Activated CD8-positive, alpha-beta memory T cell treated with anti-CD3 and anti-CD28 coated beads, Interleukin-2, amount 50 U/mL, for 1 hour (primary cell): ENCODE data around the gene FAM114A1.

Source experiments
- DNase-seq: peaks from one replicate; pipeline ENCODE4 v3.0.0-alpha.2; 2020; ENCODE audit errors: extremely low read depth

Gene FAM114A1

DNA sequence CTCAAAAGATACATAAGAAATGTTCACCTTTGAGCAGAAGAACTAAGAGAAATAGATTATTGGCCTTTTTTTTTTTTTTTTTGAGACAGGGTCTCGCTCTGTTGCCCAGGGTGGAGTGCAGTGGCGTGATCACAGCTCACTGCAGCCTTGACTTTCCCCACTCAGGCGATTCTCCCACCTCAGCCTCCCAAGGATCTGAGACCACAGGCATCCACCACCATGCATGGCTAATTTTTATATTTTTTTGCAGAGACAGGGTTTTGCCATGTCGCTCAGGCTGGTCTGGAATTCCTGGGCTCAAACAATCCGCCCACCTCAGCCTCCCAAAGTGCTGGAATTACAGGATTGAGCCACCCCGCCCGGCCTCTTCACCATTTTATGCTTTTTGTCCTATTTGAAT, 8.1 kb upstream of the FAM114A1 start:
- DNase-seq: no peak

DNA sequence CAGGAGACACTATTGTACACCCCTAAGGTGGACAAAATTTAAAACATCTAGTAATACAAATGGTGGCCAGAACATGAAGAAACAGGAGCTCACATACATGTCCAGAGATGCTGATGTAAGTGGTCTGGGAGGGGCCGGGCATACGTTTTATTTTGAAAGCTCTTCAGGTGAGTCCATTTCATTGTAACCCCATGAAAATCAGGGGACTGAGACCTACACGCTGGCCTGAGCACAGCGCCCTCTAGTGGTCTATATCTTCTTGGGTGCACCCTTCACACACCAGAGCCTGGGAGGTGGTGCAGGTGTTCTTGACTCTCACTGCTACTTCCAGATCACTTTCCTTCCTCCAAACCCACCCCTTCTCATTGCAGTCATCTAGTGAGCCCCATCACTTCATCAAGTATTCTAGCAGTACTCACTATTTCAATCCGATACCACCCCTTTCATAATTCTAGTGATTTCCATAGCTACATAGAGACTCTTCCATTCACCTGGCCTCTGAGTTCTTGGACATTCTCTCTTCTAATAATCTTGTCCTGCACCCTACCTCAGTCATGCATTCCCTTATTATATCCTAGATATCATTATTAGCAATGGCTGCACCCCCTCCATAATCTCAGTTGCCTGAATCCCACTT, 6.7 kb upstream of the FAM114A1 start:
- no peak for DNase-seq

DNA sequence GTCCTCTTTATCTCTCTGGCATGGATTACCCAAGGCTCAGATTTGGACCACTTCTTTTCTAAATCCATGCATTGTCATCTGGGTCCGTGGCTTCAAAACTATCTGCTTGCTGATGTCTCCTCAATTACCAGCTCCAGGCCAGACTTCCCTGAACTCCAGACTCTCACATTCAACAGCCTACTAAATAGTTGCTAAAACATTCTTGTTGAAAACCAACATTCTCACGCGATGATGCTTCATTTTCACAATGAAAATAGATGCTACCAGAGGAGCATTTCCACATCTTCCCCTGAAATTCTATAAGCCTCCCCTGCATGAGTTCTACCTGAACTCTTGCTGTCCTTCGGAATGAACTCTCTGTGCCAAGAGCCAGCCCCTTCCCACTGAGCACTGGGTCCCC, 5.8 kb upstream of the FAM114A1 start:
- DNase-seq: no peak

DNA sequence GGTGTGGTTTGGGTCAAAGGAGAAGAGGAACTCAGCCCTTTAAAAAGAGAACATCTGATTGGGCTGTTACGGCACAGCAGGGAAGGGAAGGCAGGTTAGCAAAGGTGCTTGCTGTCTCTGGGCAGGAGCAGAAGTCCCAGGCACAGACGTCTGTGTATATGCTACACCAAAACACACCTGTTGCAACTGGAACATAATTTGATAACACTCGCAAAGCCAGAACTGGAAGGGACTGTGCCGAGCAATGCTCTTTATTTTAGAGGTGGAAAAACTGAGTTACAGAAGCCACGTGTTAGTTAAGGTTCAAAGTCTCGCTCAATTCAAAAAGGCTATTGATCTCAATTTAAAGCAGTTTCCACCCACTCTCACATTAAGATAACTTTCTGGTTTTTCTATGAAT, 2.2 kb upstream of the FAM114A1 start:
- DNase-seq: no peak

DNA sequence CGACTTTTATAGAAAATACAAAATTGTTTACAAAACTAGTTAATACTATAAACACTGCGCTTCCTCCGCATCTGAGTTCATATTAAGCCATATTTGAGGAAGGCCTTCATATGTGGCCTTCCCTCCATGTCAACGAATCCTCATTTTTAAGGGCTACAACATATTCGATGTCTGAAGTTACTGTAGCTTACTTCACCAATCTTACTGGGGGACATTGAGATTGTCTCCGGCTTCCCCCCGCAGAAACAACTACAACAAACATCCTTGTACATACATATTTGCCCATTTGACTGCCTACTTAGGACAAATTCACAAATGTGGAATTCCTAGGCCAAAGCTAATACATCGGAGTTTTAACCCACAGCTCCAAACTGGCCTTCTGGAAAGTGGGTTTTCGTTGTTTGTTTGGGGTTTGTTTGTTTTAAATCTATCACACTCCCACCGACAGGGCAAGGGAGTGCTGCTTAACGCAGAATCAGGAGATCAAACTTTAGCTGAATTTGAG, 581 bp upstream of the FAM114A1 start:
- no peak for DNase-seq

DNA sequence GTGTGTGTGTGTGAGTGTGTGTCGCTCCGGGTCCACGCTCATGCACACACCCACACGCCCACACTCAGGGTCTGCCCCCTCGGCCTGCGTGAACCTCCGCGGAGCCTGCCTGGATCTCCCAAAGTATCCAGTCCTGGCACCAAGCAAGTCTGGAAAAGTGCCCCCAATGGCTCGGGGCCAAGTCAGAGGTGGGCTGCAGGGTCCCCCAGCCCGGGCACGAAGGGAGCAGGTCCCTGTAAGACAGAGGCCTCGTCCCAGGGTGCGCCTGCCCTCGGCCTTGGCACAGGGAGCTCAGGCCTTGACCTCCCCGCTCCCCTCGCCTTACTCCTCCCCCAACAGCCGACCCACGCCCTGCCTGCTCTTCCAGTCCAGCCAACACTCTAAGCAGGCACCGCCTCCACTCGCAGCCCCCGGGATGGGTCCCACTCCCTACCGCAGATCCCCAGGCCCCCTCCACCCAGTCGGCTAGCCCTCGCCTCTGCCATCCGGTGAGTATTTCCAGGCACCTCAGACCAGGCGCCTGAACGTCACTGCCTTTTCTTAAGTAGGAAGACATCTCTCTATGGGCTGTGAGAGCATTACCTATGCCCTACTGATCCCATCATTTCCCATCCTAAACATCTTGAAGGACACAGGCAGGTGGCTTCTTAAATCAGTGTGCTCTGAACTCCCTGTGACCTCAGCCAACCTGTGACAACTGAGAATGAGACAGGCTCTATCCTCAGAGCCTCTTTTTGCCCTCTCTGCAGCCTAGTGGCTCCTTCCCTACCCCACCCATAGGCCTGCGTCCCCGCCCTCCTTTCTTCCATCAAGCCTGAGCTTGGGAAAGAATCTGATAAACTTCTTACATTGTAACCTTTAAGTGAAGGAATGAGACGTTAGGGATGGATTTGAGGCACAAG, 704 bp downstream of the FAM114A1 start:
- DNase-seq: no peak

DNA sequence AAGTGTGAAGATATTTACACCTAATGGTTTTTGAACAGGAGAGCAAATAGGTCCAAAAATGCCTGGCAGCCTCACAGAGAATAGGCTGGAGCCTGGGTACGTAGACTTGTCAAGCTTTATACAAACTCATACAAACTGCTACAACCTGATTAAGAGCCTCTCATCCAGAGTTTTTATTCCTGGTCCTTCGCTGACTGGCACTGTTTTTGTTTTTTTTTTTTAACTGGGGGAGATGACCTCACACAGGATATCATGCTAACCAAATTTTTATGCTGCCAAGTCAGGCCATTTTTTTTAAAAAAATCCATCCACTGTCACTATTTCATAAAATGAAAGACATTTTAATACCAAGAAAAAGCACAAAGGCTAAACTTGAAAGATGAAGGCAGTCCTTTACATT, 1.9 kb downstream of the FAM114A1 start:
- DNase-seq: no peak

DNA sequence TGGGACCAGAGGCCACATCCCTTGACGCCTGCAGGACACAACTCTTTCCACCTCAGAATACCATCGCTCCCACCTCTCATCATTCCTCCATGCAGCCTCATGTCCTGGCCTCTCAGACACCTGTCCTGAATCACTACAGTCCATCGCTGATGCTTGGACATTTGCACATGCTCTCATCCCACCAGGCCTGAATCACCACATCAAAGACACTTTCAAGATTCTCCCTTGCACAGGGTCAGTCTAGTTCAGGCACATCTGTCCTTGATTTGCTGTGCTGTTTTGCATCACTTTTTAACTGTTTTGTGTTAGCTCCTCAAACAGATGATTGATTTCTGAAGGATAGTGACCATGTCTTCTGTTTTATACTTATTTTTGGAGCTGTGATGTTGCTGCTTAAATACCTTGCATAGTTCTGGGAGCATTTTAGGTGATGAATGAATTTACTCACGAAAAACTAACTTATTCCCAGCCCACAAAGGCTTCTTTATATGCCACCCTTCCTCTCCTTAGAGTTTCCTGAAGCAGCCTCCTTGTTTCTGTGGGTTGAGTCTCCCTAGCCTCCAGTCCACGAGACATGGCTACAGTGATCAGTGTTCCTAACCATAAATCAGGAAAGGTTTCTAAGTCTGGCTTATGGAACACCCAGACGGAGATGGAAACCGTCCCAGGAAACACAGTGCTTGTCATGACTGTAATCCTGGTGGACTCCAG, 2.6 kb downstream of the FAM114A1 start:
- no peak for DNase-seq

DNA sequence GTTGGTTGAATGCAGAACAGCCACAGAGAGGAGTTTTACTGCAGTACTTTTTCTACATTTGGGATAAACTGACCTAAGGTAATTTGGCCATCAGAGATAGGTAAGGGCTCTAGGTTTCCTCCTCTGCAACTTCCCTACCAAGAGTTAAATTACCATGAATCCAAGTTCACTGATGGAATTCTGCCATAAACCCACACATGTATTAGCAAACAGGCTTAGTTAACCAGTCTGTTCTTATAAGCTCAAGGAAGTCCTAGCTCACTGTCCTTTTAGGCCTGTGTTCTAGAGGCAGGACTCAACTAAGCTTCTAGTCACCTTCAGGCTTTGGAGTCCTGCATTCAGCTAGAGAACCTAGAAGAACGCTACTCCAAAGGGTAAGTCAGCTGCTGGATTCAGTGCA, 4.0 kb downstream of the FAM114A1 start:
- DNase-seq: no peak

DNA sequence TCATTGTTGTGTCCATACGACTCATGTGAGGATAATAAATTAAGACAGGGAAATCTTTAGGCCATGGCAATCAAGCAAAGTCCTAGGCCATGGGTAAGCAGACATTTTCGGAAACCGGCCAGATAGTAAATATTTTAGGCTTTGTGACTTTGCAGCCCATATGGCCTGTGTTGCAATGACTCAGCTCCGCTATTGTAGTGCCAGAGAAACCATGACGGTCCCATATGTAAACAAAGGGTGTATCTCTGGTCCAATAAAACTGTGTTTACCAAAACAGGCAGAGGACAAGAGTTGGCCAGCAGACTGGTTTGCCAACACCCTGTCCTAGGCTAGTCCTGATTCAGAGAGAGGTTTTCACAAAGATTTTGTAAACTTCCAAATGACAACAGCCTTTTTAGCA, 5.0 kb downstream of the FAM114A1 start:
- no peak for DNase-seq

DNA sequence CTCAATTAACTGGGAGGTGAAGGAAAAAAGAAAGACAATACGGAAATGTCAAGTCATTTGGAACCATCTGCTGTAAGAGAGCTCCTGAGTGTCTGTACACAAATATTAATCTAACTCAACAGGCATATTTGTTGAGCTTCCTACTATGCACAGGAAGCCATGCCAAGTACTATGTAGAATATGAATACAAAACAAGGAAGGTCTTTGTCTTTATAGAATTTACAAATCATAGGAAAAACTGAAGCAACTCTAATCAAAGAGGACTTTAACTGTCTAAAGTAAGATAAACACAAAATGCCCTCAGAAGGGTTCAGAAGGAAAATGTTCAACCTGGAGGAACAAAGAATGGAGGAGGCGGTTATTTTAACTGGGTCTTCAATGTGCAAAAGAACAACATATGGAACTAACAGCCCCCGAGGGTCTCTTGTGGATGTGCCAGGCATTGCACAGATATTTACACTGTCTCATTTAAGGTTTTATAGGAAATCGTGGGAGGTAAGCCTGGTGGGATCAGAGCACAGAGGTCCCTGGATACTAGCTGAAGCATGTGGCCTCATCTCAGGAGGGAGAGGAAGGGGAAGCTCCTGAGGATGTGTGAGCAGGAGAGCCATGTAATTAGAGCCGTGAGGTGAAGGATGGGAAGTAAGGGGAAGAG, 5.8 kb downstream of the FAM114A1 start:
- DNase-seq: no peak

DNA sequence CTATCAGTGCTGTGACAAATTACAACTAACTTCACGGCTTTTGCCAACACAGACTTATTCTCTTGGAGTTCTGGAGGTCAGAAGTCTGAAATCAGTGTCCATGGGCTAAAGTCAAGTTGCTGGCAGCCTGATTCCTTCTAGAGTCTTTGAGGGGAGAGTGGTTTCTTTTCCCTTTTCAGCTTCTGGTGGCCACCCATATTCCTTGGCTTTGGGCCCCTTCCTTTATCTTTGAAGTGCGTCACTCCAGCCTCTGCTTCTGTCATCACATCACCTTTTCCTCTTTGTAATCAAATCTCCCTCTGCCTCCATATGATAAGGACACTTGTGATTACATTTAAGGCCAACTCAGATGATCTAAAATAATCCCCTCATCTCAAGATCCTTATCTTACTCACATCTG, 9.0 kb downstream of the FAM114A1 start:
- DNase-seq: no peak

DNA sequence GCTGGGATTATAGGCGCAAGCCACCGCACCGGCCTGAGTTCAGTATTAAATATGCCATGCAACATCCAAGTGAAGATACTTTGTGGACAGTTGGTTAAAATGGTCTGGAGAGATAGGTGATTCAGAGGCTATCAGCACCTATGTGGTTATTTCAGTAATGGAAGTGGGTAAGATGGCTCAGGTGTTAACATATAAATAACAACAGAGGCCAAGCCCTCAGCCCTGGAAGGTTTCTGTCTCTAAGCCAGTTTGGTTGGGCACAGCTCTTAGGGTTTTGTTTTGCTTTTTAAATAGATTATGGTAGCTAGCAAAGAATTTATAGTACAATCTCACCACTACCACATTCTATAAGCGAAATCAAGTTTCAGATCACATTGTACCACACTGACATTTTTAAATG, 16.6 kb downstream of the FAM114A1 start:
- no peak for DNase-seq

DNA sequence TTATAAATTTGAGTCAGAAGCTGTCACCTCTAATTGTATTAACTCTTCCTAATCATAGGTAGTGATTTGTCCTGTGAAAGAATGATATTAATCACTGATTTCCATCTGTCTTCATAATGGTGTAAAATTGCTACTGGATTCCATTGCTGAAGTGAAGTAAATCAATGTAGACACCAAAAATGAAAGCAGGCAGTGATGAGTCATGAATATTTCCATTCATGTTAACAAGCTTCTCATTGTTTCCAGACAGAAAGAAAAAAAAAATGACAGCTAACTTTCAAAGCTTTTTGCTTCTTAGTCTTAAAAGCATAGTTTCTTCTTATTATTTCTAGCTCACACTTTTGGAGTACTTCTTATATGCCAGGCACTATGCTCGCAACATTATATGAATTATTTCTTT, 21.5 kb downstream of the FAM114A1 start:
- DNase-seq: no peak

DNA sequence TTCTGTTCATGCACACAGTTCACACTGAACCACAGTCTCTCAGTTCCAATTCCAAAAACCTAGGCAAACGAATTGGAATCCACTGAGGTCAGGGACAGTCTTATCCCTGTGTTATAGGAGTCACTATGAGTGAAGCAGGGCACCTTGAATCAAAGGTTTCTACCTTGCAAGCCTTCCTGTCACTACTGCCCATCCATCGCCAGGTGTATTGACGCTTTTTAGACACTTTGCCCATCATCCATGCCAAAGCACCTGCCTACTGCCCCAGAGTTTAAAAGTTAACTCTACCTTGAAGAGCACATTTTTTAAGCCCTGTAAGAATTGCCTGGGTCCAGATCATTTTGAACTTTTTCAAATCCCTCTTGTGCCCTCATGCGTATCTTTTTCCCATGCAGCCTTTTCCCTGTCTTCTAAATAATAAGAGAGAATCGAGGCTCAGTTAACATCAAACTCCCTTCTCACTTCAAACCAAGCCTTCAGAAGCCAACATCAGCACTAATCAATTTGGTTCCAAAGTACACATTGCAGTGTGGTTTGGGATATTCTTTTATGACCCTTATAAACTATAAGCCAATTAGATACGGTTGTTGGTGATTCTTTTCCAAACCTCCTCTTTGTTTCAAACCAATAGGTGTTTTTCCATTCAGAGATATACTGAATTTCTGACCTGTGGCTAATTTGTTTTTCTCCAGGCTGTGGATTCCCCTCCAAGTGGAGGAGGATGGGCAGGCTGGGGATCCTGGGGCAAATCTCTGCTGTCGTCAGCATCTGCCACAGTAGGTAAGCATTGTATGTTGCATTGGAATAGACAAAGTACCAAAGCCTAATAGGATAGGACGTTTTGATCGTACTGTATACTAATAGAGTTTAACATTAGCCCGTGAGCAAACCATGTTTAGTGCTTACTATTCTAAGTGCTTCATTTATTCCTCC, 23.7 kb downstream of the FAM114A1 start:
- DNase-seq: no peak

DNA sequence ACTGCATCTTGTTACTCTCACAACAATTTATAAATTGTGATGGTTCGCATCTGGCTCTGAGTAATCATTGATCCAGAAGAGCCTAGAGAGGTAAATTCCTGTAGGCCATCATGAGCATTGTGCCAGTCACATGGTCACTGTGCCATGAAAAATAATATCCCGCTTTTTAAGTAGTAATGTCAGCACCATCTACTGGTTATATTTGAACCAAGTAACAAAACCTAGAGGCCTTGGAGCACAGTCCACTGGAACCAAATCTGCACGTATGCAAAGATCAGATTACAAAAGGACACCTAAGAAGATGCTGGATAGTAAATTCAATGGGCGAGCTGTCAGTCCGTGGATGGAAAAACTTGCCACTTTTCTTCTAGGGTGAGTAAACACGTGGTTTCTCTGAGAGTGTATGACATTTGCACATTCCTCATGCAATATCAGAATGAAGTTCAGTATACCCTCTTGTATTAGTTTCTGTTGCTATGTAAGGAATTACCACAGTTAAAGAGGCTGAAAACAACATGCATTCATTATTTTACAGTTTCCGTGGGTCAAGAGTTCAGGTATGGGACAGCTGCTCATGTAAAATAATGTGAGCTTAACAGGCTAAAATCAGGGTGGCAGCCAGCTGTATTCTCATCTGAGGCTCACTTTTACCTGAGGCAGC, 26.8 kb downstream of the FAM114A1 start:
- no peak for DNase-seq

DNA sequence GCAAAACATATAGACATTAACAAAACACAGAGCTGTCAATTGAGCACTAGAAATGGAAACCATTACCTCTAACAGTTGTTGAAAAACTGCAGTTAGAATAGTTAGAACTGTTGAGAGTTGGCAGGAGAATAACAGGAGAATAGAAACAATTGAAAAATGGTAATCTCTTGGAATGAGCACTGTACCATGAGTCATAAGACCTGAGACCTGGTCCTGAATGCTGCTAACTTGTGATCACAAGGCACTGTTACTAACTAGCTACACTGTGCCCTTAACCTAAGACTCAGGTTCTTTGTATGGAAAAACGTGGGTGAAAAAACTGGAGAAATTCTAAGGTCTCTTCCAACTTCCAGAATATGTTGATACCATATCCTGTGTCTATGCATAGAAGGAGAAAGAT, 29.3 kb downstream of the FAM114A1 start:
- DNase-seq: no peak

DNA sequence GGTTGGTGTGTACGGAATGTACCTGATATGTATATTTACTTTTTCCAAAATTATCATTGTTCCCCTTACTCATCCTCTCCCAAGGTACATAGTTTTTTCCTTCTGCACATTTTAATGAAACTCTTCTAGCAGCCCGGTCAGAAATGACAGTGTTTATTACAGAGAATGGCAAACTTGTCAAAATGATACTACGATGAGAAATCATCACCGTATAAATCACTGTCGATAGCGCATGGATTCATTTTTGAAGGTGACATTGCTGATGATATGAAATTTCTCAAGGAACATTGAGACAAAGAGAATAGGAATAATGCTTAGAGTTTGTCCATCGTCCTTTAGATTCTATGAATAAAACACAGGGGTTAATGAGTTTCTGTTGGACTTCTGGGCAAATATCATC, 30.6 kb downstream of the FAM114A1 start:
- no peak for DNase-seq

DNA sequence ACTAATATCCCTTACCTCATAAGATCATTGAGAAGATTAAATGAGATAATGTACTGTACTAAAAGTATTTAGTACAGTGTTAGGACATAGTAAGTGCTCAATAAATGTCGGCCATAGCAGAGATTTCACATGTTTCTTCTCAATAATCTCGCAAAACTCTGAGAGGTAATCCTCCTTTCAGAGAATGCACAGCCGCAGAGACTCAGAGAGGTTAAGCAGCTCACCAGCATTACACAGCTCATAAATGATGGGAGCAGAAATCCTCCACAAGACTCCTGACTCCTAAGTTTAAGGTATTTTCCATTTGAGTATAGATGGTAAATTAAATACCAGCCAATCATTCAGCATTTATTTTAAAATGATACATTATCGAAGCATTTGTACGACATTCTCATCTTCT, 34.6 kb downstream of the FAM114A1 start:
- DNase-seq: no peak

DNA sequence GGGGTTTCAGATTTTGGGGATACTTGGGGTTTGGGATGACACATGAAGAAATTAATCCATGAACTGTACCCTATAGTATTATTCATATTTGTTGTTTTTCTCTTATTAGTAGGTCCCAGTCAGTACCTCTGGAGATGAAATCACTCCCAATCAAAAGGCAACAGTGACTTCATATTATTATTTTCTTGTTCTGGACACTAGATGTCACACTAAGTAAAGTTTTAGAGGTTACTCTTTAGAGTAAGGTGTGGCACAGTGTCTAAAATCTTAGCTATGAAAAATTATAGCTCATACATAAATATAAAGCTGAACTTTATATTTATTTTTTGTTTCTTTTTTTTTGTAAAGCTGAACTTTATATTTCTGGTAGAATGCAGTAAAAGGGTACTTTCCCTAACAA, 35.1 kb downstream of the FAM114A1 start:
- DNase-seq: no peak
